PFSK-1 (cell line): ENCODE data around the gene IGF2BP2.

Experiments
- FOXP2 ChIP-seq: optimal IDR thresholded peaks from 2 replicates; pipeline ENCODE3; 2011; ENCODE audit warnings: borderline replicate concordance, control low read depth, inconsistent platforms; ENCODE audit not compliant: insufficient read depth; ENCODE audit errors: extremely low read length, extremely low read depth
- POLR2AphosphoS5 ChIP-seq: IDR thresholded peaks from 2 replicates; pipeline ENCODE4 v1.6.1; 2012; ENCODE audit warnings: low read depth, mild to moderate bottlenecking, control low read depth, low read length, moderate library complexity
- REST ChIP-seq, 2 experiments: IDR thresholded peaks; 2 replicates each; pipeline versions ENCODE4 v1.6.1 to v1.8.0; 2011 to 2012; ENCODE audit warnings: low read depth in 2 of 2, low read length in 2 of 2, control low read depth in 1 of 2, inconsistent platforms in 1 of 2, mild to moderate bottlenecking in 1 of 2, moderate library complexity in 1 of 2; ENCODE audit not compliant: insufficient read depth in 1 of 2
- SIN3A ChIP-seq: IDR thresholded peaks from 2 replicates; pipeline ENCODE4 v1.6.1; 2012; ENCODE audit warnings: mild to moderate bottlenecking, low read length, moderate library complexity, borderline replicate concordance; ENCODE audit not compliant: insufficient read depth
- TAF1 ChIP-seq: IDR thresholded peaks from 2 replicates; pipeline ENCODE4 v1.6.1; 2012; ENCODE audit warnings: low read length, control low read depth, borderline replicate concordance; ENCODE audit not compliant: insufficient read depth

GRCh38 chr3:185711255-185711870 is 113.5 kb downstream of the IGF2BP2 start:
- TF ChIP-seq TAF1 (no peak), POLR2AphosphoS5 (no peak), REST (IDR thresholded peaks at IDR 0.05; ENCODE audit: insufficient read depth in 1 of 2, low read depth in 2 of 2, low read length in 2 of 2) (no peak), SIN3A (no peak), FOXP2 (no peak)
